AG10803 (cell line): Measurements from ENCODE around the gene DDX47.
"Not testable (repeated sequence)": the region's sequence is repeated elsewhere in the genome, so short reads cannot be mapped to it uniquely, and the experiment has no call there.

Source experiments
- DNase-seq: peaks from one replicate; pipeline ENCODE4 v3.0.0; 2010; ENCODE audit warnings: low read depth
- H3K4me3 ChIP-seq: 2 replicates; pipeline ENCODE4 v1.5.1; 2011; ENCODE audit warnings: mild to moderate bottlenecking, low read length, control low read depth
- CTCF ChIP-seq: conservative IDR thresholded peaks from 2 replicates; pipeline ENCODE4 v1.5.1; 2011; ENCODE audit warnings: mild to moderate bottlenecking, low read length, control low read depth, inconsistent platforms

DDX47 gene

GRCh38 chr12:12804432-12804886 is 8.7 kb upstream of the DDX47 start:
- no peak for TF ChIP-seq CTCF
- H3K4me3 ChIP-seq, result no peak overlapping the region
- peak; percentile 93 for DNase-seq

- H3K4me3 ChIP-seq, result no peak overlapping the region
- no peak for DNase-seq
- no peak for TF ChIP-seq CTCF
Measured at GRCh38 chr12:12806784-12807516, 6.2 kb upstream of the DDX47 start.

GRCh38 chr12:12807517-12807903 is 5.6 kb upstream of the DDX47 start:
- H3K4me3 ChIP-seq, DNase-seq: not testable (repeated sequence)

GRCh38 chr12:12807970-12808702 is 5.0 kb upstream of the DDX47 start:
- DNase-seq, result no peak
- no peak for TF ChIP-seq CTCF
- H3K4me3 ChIP-seq, result peak overlapping the region; percentile 5

- DNase-seq, result no peak
- TF ChIP-seq CTCF, result no peak
- no peak overlapping the region for H3K4me3 ChIP-seq
Measured at GRCh38 chr12:12810553-12811021, 2.6 kb upstream of the DDX47 start.

GRCh38 chr12:12811343-12811742 is 1.8 kb upstream of the DDX47 start:
- TF ChIP-seq CTCF, result no peak

GRCh38 chr12:12812174-12812573 is 972 bp upstream of the DDX47 start:
- H3K4me3 ChIP-seq, result no peak overlapping the region
- TF ChIP-seq CTCF, result no peak
- DNase-seq, result no peak

More at GRCh38 chr12:12811343-12811742, 1.8 kb upstream of the DDX47 start:
- no peak for DNase-seq
- no peak overlapping the region for H3K4me3 ChIP-seq
